ENCODE data around the gene FAM163A.
"Not testable (repeated sequence)": the region's sequence is repeated elsewhere in the genome, so short reads cannot be mapped to it uniquely, and the experiment has no call there.

Gene FAM163A

GRCh38 chr1:179831852-179832699, 89.0 kb downstream of the FAM163A start:
- no peak for TF ChIP-seq Cebpa-rat (IDR thresholded peaks at IDR 0.05)
- no peaks in the 10 kb centered on the region for H3K27me3 ChIP-seq
- H3K4me2 ChIP-seq: peak overlapping the region in 8 of 11 experiments; percentile 14 to 51 (median 31); a peak in 11 of 22 replicates
- H3K4me1 ChIP-seq: peaks cover 0 to 15% (median 13%) of the 10 kb centered on the region in 10 experiments; a peak in 11 of 20 replicates
- H3K9me3 ChIP-seq (replicated peaks in 1 of 11): peaks cover 0 to 5% (median 0%) of the 10 kb centered on the region in 11 experiments; a peak in 5 of 22 replicates
- no peak overlapping the region for H3K27ac ChIP-seq
- H3K4me3 ChIP-seq: no peak overlapping the region
- H3K36me3 ChIP-seq: peaks cover 0 to 16% (median 5%) of the 10 kb centered on the region in 11 experiments; a peak in 7 of 22 replicates
- no peaks in the 10 kb centered on the region for H4K20me1 ChIP-seq
- H3K9ac ChIP-seq: no peak overlapping the region

- peaks cover 0 to 11% (median 0%) of the 10 kb centered on the region in 11 experiments; a peak in 1 of 22 replicates for H4K20me1 ChIP-seq
- H3K36me3 ChIP-seq: peaks cover 13 to 56% (median 27%) of the 10 kb centered on the region in 11 experiments
- H3K9ac ChIP-seq, H3K4me1 ChIP-seq, H3K27me3 ChIP-seq, H3K4me2 ChIP-seq, H3K4me3 ChIP-seq, H3K27ac ChIP-seq: not testable (repeated sequence)
- peaks cover 0 to 12% (median 0%) of the 10 kb centered on the region in 11 experiments; a peak in 5 of 22 replicates for H3K9me3 ChIP-seq (replicated peaks in 1 of 11)
Measured at GRCh38 chr1:179836686-179837445, 93.8 kb downstream of the FAM163A start.

GRCh38 chr1:179840107-179840506, 97.0 kb downstream of the FAM163A start:
- Histone ChIP-seq H3K4me3 (no peak overlapping the region), H4K20me1 (peaks cover 0 to 36% (median 0%) of the 10 kb centered on the region in 11 experiments; a peak in 2 of 22 replicates), H3K4me2 (no peak overlapping the region), H3K27ac (no peak overlapping the region), H3K4me1 (no peaks in the 10 kb centered on the region), H3K9me3 (replicated peaks in 1 of 11) (peaks cover 0 to 12% (median 0%) of the 10 kb centered on the region in 11 experiments; a peak in 5 of 22 replicates), H3K27me3 (no peaks in the 10 kb centered on the region), H3K9ac (no peak overlapping the region), H3K36me3 (peaks cover 43 to 88% (median 56%) of the 10 kb centered on the region in 11 experiments)
- TF ChIP-seq Cebpa-rat (IDR thresholded peaks at IDR 0.05): no peak

GRCh38 chr1:179848233-179848632, 105.1 kb downstream of the FAM163A start:
- no peaks in the 10 kb centered on the region for H3K27me3 ChIP-seq
- H3K4me3 ChIP-seq: no peak overlapping the region
- H3K9ac ChIP-seq: no peak overlapping the region
- H3K27ac ChIP-seq: no peak overlapping the region
- H3K9me3 ChIP-seq (replicated peaks in 1 of 11): no peaks in the 10 kb centered on the region
- peaks cover 0 to 67% (median 0%) of the 10 kb centered on the region in 11 experiments; a peak in 4 of 22 replicates for H4K20me1 ChIP-seq
- H3K4me2 ChIP-seq: no peak overlapping the region
- peaks cover 4 to 27% (median 11%) of the 10 kb centered on the region in 10 experiments; a peak in 18 of 20 replicates for H3K4me1 ChIP-seq
- peaks cover 84 to 100% (median 95%) of the 10 kb centered on the region in 11 experiments for H3K36me3 ChIP-seq
- TF ChIP-seq Cebpa-rat (IDR thresholded peaks at IDR 0.05): no peak

- H3K36me3 ChIP-seq: peaks cover 65 to 99% (median 88%) of the 10 kb centered on the region in 11 experiments
- peaks cover 0 to 49% (median 0%) of the 10 kb centered on the region in 11 experiments; a peak in 4 of 22 replicates for H4K20me1 ChIP-seq
- H3K27ac ChIP-seq: no peak overlapping the region; a peak in 1 of 22 replicates
- H3K27me3 ChIP-seq: no peaks in the 10 kb centered on the region
- no peak for TF ChIP-seq Cebpa-rat (IDR thresholded peaks at IDR 0.05)
- H3K4me1 ChIP-seq: peaks cover 4 to 45% (median 13%) of the 10 kb centered on the region in 10 experiments; a peak in 18 of 20 replicates
- H3K4me2 ChIP-seq: peak overlapping the region in 2 of 11 experiments; percentile 8; a peak in 2 of 22 replicates
- H3K9me3 ChIP-seq (replicated peaks in 1 of 11): no peaks in the 10 kb centered on the region
- no peak overlapping the region for H3K9ac ChIP-seq
- no peak overlapping the region for H3K4me3 ChIP-seq
Measured at GRCh38 chr1:179853102-179853501, 110.0 kb downstream of the FAM163A start.

- Histone ChIP-seq H3K4me1 (peaks cover 4 to 37% (median 13%) of the 10 kb centered on the region in 10 experiments; a peak in 18 of 20 replicates), H4K20me1 (peaks cover 0 to 56% (median 12%) of the 10 kb centered on the region in 11 experiments; a peak in 12 of 22 replicates), H3K36me3 (peaks cover 53 to 99% (median 87%) of the 10 kb centered on the region in 11 experiments)
- H3K9me3 ChIP-seq (replicated peaks in 1 of 11); H3K27me3 ChIP-seq; H3K27ac ChIP-seq; H3K9ac ChIP-seq; H3K4me3 ChIP-seq; H3K4me2 ChIP-seq: not testable (repeated sequence)
Measured at GRCh38 chr1:179855831-179856230, 112.7 kb downstream of the FAM163A start.

- Histone ChIP-seq H3K36me3 (peaks cover 50 to 99% (median 87%) of the 10 kb centered on the region in 11 experiments), H3K4me2 (peak overlapping the region in 2 of 11 experiments; percentile 6 to 39; a peak in 4 of 22 replicates), H3K9me3 (replicated peaks in 1 of 11) (no peaks in the 10 kb centered on the region), H3K4me1 (peaks cover 4 to 37% (median 13%) of the 10 kb centered on the region in 10 experiments; a peak in 18 of 20 replicates), H3K9ac (no peak overlapping the region), H3K27ac (peak overlapping the region in 1 of 11 experiments; percentile 47; a peak in 2 of 22 replicates), H3K27me3 (no peaks in the 10 kb centered on the region), H4K20me1 (peaks cover 0 to 59% (median 13%) of the 10 kb centered on the region in 11 experiments; a peak in 11 of 22 replicates), H3K4me3 (no peak overlapping the region)
- TF ChIP-seq Cebpa-rat (IDR thresholded peaks at IDR 0.05): no peak
Measured at GRCh38 chr1:179856296-179856695, 113.2 kb downstream of the FAM163A start.

GRCh38 chr1:179857009-179857408, 113.9 kb downstream of the FAM163A start:
- H3K36me3 ChIP-seq: peaks cover 49 to 99% (median 87%) of the 10 kb centered on the region in 11 experiments
- TF ChIP-seq Cebpa-rat (IDR thresholded peaks at IDR 0.05): no peak

More at GRCh38 chr1:179857009-179857408, 113.9 kb downstream of the FAM163A start:
- no peaks in the 10 kb centered on the region for H3K27me3 ChIP-seq
- peaks cover 4 to 34% (median 11%) of the 10 kb centered on the region in 10 experiments; a peak in 18 of 20 replicates for H3K4me1 ChIP-seq
- peak overlapping the region in 1 of 11 experiments; percentile 39; a peak in 2 of 22 replicates for H3K4me2 ChIP-seq
- no peak overlapping the region for H3K9ac ChIP-seq
- H3K4me3 ChIP-seq: no peak overlapping the region
- H4K20me1 ChIP-seq: peaks cover 0 to 61% (median 16%) of the 10 kb centered on the region in 11 experiments; a peak in 11 of 22 replicates
- H3K9me3 ChIP-seq (replicated peaks in 1 of 11): no peaks in the 10 kb centered on the region
- peak overlapping the region in 2 of 11 experiments; percentile 32 to 47; a peak in 2 of 22 replicates for H3K27ac ChIP-seq
